GM21381 (cell line): Measurements from ENCODE around the gene KLHL34.

Experiments
- ATAC-seq: cut with Tn5 transposase; IDR thresholded peaks from one replicate; pipeline ENCODE4 v1.9.1; 2021; ENCODE audit warnings: mild to moderate bottlenecking, moderate library complexity; ENCODE audit not compliant: unreplicated experiment

Gene KLHL34

GRCh38 chrX:21656587-21657317 lies 1.4 kb downstream of the KLHL34 start:
- ATAC-seq: no peak

GRCh38 chrX:21655901-21656586 lies 2.1 kb downstream of the KLHL34 start:
- no peak for ATAC-seq

GRCh38 chrX:21645886-21646285 lies 12.2 kb downstream of the KLHL34 start:
- no peak for ATAC-seq

GRCh38 chrX:21645431-21645830 lies 12.7 kb downstream of the KLHL34 start:
- ATAC-seq: no peak

- no peak for ATAC-seq
These were observed 18.4 kb downstream of the KLHL34 start for GRCh38 chrX:21639775-21640174.

- ATAC-seq: no peak
These were observed 19.8 kb downstream of the KLHL34 start for GRCh38 chrX:21638311-21638710.

GRCh38 chrX:21632027-21632426 lies 26.1 kb downstream of the KLHL34 start:
- ATAC-seq: no peak

GRCh38 chrX:21623778-21624501 lies 34.2 kb downstream of the KLHL34 start:
- ATAC-seq: no peak

GRCh38 chrX:21620234-21620633 lies 37.9 kb downstream of the KLHL34 start:
- no peak for ATAC-seq

GRCh38 chrX:21616386-21616785 lies 41.7 kb downstream of the KLHL34 start:
- no peak for ATAC-seq

GRCh38 chrX:21612154-21612553 lies 46.0 kb downstream of the KLHL34 start:
- ATAC-seq: no peak

- no peak for ATAC-seq
These were observed 48.0 kb downstream of the KLHL34 start for GRCh38 chrX:21610168-21610567.

GRCh38 chrX:21606002-21606401 lies 52.1 kb downstream of the KLHL34 start:
- no peak for ATAC-seq
